HepG2 (cell line): ENCODE results near the gene TUT1. TPM values are rescaled to one million over a fixed set of nuclear protein-coding genes. Genes with fewer than 3 reads are reported as not detected.

ENCODE experiments used
- BRF2 ChIP-seq: sonication (generic); formaldehyde crosslinking; IDR thresholded peaks from 2 replicates; pipeline ENCODE4 v1.8.1; 2022; ENCODE audit warnings: mild to moderate bottlenecking, missing genetic modification reagents
- CEBPG ChIP-seq: IDR thresholded peaks from 2 replicates; pipeline ENCODE4 v1.6.1; 2016
- ERF ChIP-seq: IDR thresholded peaks from 2 replicates; pipeline ENCODE4 v1.6.1; 2018; ENCODE audit warnings: missing biosample characterization, missing genetic modification reagents
- ETV6 ChIP-seq: sonication (generic); formaldehyde crosslinking; conservative IDR thresholded peaks from 2 replicates; pipeline ENCODE4 v1.4.0; 2020; ENCODE audit warnings: missing genetic modification reagents
- FOXA1 ChIP-seq, 2 experiments: fragments of 450-650 bp in 1 of 2; sonication (generic) in 1 of 2; formaldehyde crosslinking in 1 of 2; IDR thresholded peaks; 2 replicates each; pipeline versions ENCODE4 v1.4.0 to v1.6.1; 2016 to 2020; ENCODE audit warnings: missing genetic modification reagents in 1 of 2
- HDAC2 ChIP-seq: sonication (generic); formaldehyde crosslinking; IDR thresholded peaks from 2 replicates; pipeline ENCODE4 v1.4.0; 2020; ENCODE audit warnings: missing genetic modification reagents
- HNF4G ChIP-seq, 2 experiments: sonication (generic) in 1 of 2; formaldehyde crosslinking in 1 of 2; IDR thresholded peaks; 2 replicates each; pipeline versions ENCODE4 v1.4.0 to v1.6.1; 2011 to 2020; ENCODE audit warnings: borderline replicate concordance in 2 of 2, low read depth in 2 of 2, mild to moderate bottlenecking in 2 of 2, low read length in 1 of 2, missing genetic modification reagents in 1 of 2, moderate library complexity in 1 of 2
- HOMEZ ChIP-seq: IDR thresholded peaks from 2 replicates; pipeline ENCODE4 v1.6.1; 2016; ENCODE audit warnings: low read depth
- KDM1A ChIP-seq: IDR thresholded peaks from 2 replicates; pipeline ENCODE4 v1.6.1; 2016; ENCODE audit warnings: missing compliant biosample characterization
- MED1 ChIP-seq: sonication (generic); formaldehyde crosslinking; IDR thresholded peaks from 2 replicates; pipeline ENCODE4 v1.4.0; 2020; ENCODE audit warnings: missing genetic modification reagents
- MXI1 ChIP-seq: IDR thresholded peaks from 3 replicates; pipeline ENCODE4 v1.6.1; 2012; ENCODE audit warnings: low read depth, low read length, inconsistent platforms, borderline replicate concordance
- NONO ChIP-seq, 2 experiments: fragments of 450-650 bp in 1 of 2; sonication (generic) in 1 of 2; formaldehyde crosslinking in 1 of 2; IDR thresholded peaks in 1 of 2; conservative IDR thresholded peaks in 1 of 2; 2 replicates each; pipeline versions ENCODE4 v1.6.1 to v1.8.0; 2017 to 2022; ENCODE audit warnings: mild to moderate bottlenecking in 1 of 2, missing genetic modification reagents in 1 of 2, moderate library complexity in 1 of 2
- RAD21 ChIP-seq: fragments of 450-650 bp; formaldehyde crosslinking; IDR thresholded peaks from 2 replicates; pipeline ENCODE4 v1.5.0; 2020; ENCODE audit warnings: mild to moderate bottlenecking
- RARA ChIP-seq: IDR thresholded peaks from 2 replicates; pipeline ENCODE4 v1.6.1; 2016; ENCODE audit warnings: missing genetic modification reagents, missing compliant biosample characterization
- RBM22 ChIP-seq: fragments of 200-400 bp; formaldehyde crosslinking; optimal IDR thresholded peaks from 2 replicates; pipeline ENCODE3; 2017; ENCODE audit warnings: mild to moderate bottlenecking, low read length, moderate library complexity
- RFXANK ChIP-seq: IDR thresholded peaks from 2 replicates; pipeline ENCODE4 v1.6.1; 2016
- STAG1 ChIP-seq: sonication (generic); formaldehyde crosslinking; IDR thresholded peaks from 2 replicates; pipeline ENCODE4 v1.4.0; 2020; ENCODE audit warnings: missing genetic modification reagents
- TBL1XR1 ChIP-seq: fragments of 150-350 bp; IDR thresholded peaks from 2 replicates; pipeline ENCODE4 v1.6.1; 2014; ENCODE audit warnings: borderline replicate concordance, low read length; ENCODE audit not compliant: partially characterized antibody
- ZFX ChIP-seq: sonication (generic); formaldehyde crosslinking; IDR thresholded peaks from 2 replicates; pipeline ENCODE4 v1.4.0; 2020; ENCODE audit warnings: mild to moderate bottlenecking, low read depth, missing genetic modification reagents, moderate library complexity
- ZFY ChIP-seq: sonication (generic); formaldehyde crosslinking; IDR thresholded peaks from 2 replicates; pipeline ENCODE4 v1.4.0; 2020; ENCODE audit warnings: missing genetic modification reagents
- ZNF251 ChIP-seq: sonication (generic); formaldehyde crosslinking; IDR thresholded peaks from 2 replicates; pipeline ENCODE4 v1.9.0; 2021; ENCODE audit warnings: mild to moderate bottlenecking, missing genetic modification reagents
- ZNF317 ChIP-seq: sonication (generic); formaldehyde crosslinking; IDR thresholded peaks from 2 replicates; pipeline ENCODE4 v1.5.0; 2020; ENCODE audit warnings: mild to moderate bottlenecking, missing genetic modification reagents
- polyA plus RNA-seq, 8 experiments: library from polyadenylated mRNA; depleted of rRNA in 3 of 8; stranded (reverse) in 7 of 8; unstranded in 1 of 8; fragments of >200 nt; fragmentation: Illumina TruSeq in 4 of 8; extraction: Trizol in 4 of 8; gene quantifications; 2 replicates each; pipeline versions ENCODE4 v1.2.1 to v1.2.3, GENCODE V29; 2011 to 2016; ENCODE audit warnings: low read depth in 4 of 8, missing spikeins in 1 of 8, mixed read lengths in 1 of 8; ENCODE audit not compliant: insufficient read depth in 1 of 8
- total RNA-seq, 5 experiments: library from RNA; depleted of rRNA; stranded (reverse); fragments of >200 nt; fragmentation: Illumina TruSeq; extraction: Trizol; gene quantifications; 2 replicates each; pipeline ENCODE4 v1.2.3, GENCODE V29; 2016; ENCODE audit warnings: low read depth in 1 of 5
- TF ChIP-seq, protein P1 (sequence below): sonication (generic); formaldehyde crosslinking; IDR thresholded peaks from 2 replicates; pipeline ENCODE4 v1.8.0; 2023; ENCODE audit warnings: mild to moderate bottlenecking, missing genetic modification reagents
- TF ChIP-seq, protein P2 (sequence below): IDR thresholded peaks from 2 replicates; pipeline ENCODE4 v1.6.1; 2018; ENCODE audit warnings: missing genetic modification reagents, mild to moderate bottlenecking, missing compliant biosample characterization

TUT1 gene
- total and polyA plus RNA-seq, 2 of the 13 experiments (the other 11 are each of a cell fraction or from before 2014, with no cell fraction given): 9.7 to 14.3 TPM

GRCh38 chr11:62560566-62561103 lies 30.7 kb downstream of the TUT1 start (continued):
- peak; percentile 10; the same call in 1 of the 2 replicates for TF ChIP-seq CEBPG (CRISPR knock-in tag)
- peak; percentile 93 for TF ChIP-seq STAG1
- TF ChIP-seq RFXANK (CRISPR knock-in tag): 0 out of 2 replicates have a peak, but pooled peaks have one; percentile 28
- no peak for TF ChIP-seq ETV6
- no peak for TF ChIP-seq NONO (IDR thresholded peaks at IDR 0.05)
- peak; percentile 50; the same call in 1 of the 2 replicates for TF ChIP-seq NONO (CRISPR knock-in tag; conservative IDR thresholded peaks at IDR 0.05)
- peak; percentile 35; the same call in 1 of the 2 replicates for TF ChIP-seq ZFY (CRISPR knock-in tag)
- TF ChIP-seq RBM22: peak; percentile 35
- TF ChIP-seq MXI1: peak; percentile 71; the same call in 1 of the 3 replicates
- TF ChIP-seq ZNF251 (CRISPR knock-in tag): no peak
- TF ChIP-seq, protein P1, sequence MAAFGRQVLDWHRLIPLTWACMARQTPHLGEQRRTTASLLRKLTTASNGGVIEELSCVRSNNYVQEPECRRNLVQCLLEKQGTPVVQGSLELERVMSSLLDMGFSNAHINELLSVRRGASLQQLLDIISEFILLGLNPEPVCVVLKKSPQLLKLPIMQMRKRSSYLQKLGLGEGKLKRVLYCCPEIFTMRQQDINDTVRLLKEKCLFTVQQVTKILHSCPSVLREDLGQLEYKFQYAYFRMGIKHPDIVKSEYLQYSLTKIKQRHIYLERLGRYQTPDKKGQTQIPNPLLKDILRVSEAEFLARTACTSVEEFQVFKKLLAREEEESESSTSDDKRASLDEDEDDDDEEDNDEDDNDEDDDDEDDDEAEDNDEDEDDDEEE (CRISPR knock-in tag): 0 out of 2 replicates have a peak, but pooled peaks have one; percentile 25
- TF ChIP-seq, protein P2, sequence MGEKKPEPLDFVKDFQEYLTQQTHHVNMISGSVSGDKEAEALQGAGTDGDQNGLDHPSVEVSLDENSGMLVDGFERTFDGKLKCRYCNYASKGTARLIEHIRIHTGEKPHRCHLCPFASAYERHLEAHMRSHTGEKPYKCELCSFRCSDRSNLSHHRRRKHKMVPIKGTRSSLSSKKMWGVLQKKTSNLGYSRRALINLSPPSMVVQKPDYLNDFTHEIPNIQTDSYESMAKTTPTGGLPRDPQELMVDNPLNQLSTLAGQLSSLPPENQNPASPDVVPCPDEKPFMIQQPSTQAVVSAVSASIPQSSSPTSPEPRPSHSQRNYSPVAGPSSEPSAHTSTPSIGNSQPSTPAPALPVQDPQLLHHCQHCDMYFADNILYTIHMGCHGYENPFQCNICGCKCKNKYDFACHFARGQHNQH (CRISPR knock-in tag): 0 out of 2 replicates have a peak, but pooled peaks have one; percentile 43
- peak; percentile 69; the same call in 1 of the 2 replicates for TF ChIP-seq ZFX (CRISPR knock-in tag)
- no peak for TF ChIP-seq FOXA1 (IDR thresholded peaks at IDR 0.05)
- TF ChIP-seq FOXA1 (CRISPR knock-in tag; IDR thresholded peaks at IDR 0.05): 0 out of 2 replicates have a peak, but pooled peaks have one; percentile 13
- TF ChIP-seq HNF4G (IDR thresholded peaks at IDR 0.05; ENCODE audit: borderline replicate concordance, low read depth, low read length): peak; percentile 17; the same call in 1 of the 2 replicates
- TF ChIP-seq HNF4G (CRISPR knock-in tag; IDR thresholded peaks at IDR 0.05; ENCODE audit: borderline replicate concordance, low read depth): peak; percentile 20; the same call in 1 of the 2 replicates
- TF ChIP-seq ERF (CRISPR knock-in tag): peak; percentile 51; the same call in 1 of the 2 replicates
- peak; percentile 39; the same call in 1 of the 2 replicates for TF ChIP-seq HOMEZ (CRISPR knock-in tag)
- TF ChIP-seq RARA (CRISPR knock-in tag): peak; percentile 25; the same call in 1 of the 2 replicates
- TF ChIP-seq BRF2 (CRISPR knock-in tag): no peak
- peak; percentile 65 for TF ChIP-seq TBL1XR1
- TF ChIP-seq ZNF317 (CRISPR knock-in tag): peak; percentile 86
- TF ChIP-seq HDAC2 (CRISPR knock-in tag): peak; percentile 48; the same call in 1 of the 2 replicates
- TF ChIP-seq KDM1A (CRISPR knock-in tag): no peak
- peak; percentile 61; the same call in 1 of the 2 replicates for TF ChIP-seq MED1 (CRISPR knock-in tag)
- TF ChIP-seq RAD21 (CRISPR knock-in tag): peak; percentile 95
